ENCODE measurements around the gene GSTP1.
A peak's percentile ranks its signal among the peaks of the same experiment; 100 is the strongest.
"Not testable (repeated sequence)": the region's sequence is repeated elsewhere in the genome, so short reads cannot be mapped to it uniquely, and the experiment has no call there.

The GSTP1 gene

GRCh38 chr11:67583247-67584204 is at the start of gene GSTP1:
TSS of gene GSTP1 (plus strand) at chr11:67583812. CDS start at chr11:67583844, 32 bp downstream.
- peak; percentile 67 for DNase-seq (ENCODE audit: low spot score)

DNA sequence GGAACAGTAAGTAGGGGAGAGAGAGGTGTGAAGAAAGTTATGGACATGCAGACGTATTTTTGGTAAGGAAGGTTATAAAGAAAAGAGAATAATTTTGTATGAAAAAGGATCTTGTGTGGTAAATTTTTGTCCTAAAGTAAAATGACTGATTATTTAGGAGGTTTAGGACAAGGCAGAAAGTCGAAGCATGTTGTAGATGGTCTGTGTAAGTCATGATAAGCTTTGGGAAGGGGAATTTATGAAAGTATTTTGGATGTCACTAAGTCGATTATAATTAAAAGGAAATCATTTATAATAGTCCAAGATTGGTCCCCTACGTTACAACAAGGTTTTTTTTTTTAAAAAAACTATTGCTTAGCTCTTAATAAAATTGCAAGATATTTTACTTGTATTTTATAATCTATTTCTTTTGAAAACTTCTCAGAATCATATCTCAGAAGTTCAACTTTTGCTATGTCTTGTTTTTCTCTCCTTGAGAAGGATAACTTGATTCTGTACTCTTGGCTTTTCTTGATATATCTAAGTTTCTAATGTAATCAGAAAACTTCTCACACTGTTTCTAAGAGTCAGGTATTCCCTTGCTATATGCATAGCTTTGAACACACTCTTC is 49.4 kb upstream of the GSTP1 start:
- DNase-seq (ENCODE audit: low spot score), result no peak

DNA sequence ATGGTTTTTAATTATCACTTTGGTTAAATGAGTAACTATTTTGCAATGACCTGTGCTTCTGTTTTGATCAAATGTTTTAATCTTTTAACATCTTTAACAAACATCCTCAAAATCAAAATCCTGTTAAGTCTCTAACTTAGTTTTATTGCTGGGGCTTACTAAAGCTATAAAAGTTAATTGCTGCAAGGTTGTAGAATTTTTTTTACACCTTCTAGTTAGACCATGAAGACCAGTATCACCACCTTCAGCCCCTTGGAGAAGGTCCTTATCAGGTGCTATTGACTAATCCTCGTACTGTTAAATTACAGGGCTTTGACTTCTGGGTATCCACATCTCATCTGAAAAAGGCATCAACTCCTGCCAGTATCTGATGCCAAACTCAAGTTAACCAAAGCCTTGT is 48.1 kb upstream of the GSTP1 start:
- no peak for DNase-seq (ENCODE audit: low spot score)

DNA sequence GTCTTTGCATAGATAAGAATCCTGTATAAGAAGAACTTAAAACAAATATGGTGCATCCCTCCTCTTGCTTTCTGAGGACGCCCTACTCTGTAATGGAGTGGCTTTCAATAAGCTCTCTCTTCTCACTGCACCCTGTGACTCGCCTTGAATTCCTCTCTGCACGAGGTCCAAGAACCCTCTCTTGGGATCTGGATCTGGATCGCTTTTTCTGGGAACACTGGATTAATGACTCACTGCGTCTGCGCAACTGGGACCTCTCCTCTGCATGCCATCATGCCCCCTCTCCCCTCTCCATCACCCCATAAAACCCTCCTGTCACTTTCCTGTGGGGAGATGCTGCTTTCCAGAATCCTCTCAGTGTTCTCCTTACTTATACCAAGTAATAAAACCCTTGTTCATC is 45.3 kb upstream of the GSTP1 start:
- no peak for DNase-seq (ENCODE audit: low spot score)

- DNase-seq (ENCODE audit: low spot score), result no peak
Measured at GRCh38 chr11:67538823-67539505, 44.6 kb upstream of the GSTP1 start.

- no peak for DNase-seq (ENCODE audit: low spot score)
Measured at GRCh38 chr11:67539550-67539949, 44.1 kb upstream of the GSTP1 start.

DNA sequence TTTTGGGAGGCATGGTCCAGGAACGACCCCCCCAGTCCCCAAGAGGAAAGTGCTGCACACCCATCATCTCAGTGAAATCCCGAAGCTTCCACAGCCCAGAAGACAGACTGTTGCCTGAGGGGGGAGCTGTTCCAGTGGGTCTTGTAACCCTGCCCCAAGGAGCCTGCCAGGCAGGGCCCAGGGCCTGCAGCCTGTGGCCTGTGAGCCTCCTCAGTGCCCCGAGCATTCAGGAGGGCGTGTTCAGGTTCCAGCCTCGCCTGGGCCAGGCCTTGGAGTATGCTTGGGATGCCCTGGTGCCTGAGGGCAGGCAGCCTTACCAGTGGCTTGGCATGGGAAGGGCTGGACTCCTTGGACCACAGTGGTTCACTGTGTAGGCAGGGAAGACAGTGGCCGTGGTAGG is 42.4 kb upstream of the GSTP1 start:
- DNase-seq (ENCODE audit: low spot score), result no peak

DNA sequence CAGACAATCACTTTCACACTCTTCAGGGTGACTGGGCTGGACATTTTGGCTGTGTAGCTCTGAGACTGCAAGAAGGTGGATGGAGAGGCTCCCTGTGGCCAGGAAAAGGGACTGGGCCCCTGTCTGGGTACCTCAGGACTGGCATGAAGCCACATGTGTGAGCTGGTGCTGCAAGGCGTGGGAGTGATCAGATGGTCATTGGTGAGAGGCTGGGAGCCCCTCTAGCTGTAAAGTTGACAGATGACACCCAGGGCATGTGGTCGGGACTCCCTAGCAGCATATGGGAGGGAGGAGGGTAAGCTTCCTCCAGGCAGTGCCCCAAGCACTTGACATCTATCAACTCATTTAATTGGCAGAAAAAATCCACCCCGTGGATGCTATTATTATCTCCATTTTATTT is 41.4 kb upstream of the GSTP1 start:
- DNase-seq (ENCODE audit: low spot score), result no peak

- DNase-seq (ENCODE audit: low spot score), result no peak
Measured at GRCh38 chr11:67542971-67543370, 40.6 kb upstream of the GSTP1 start.

DNA sequence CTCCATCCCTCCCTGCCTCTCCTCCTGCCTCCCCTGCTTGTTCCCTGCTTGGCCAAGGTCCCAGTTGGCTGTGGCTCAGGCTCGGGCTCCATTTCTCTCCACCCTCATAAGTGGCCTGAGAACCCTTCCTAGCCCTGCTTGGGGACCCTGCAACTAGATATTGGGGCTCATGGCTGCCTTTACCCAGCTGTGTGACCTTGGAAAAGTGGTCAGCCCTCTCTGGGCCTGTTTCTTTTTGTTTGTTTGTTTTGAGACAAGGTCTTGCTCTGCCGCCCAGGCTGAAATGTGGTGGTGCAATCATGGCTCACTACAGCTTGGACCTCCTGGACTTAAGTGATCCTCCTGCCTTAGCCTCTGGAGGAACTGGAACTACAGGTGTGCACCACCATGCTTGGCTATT is 40.0 kb upstream of the GSTP1 start:
- DNase-seq (ENCODE audit: low spot score), result no peak

DNA sequence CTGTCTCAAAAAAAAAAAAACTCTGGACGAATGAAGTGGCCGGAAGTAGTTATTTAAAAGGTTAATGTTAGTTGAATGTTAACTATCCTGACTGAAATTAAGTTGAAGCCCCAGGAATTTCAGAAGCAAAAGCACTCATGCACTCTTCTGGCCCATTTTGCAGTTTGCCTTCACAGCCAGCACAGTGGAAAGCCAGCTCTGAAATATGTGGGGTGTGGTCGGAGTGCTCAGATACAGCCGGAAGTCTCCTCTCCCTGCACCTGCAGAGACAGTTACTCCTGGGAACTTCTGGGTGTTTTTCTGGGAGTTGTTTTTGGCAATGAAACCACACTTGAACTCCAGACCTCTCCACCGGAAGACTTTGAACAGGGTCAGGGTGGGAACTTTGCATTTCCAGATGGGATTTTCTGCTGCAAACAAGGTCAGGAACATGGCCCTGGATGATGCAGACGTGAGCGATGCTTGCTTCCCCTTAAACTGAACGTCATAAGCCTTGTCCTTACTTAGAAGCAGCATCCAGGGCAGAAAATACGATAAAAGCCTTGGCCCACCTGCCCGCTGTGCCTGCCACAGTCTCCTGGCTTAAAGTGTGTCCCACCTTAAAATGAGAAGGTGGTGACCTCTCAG is 38.9 kb upstream of the GSTP1 start:
- DNase-seq (ENCODE audit: low spot score), result no peak

- DNase-seq (ENCODE audit: low spot score), result no peak
Measured at GRCh38 chr11:67545280-67545679, 38.3 kb upstream of the GSTP1 start.

- DNase-seq (ENCODE audit: low spot score), result not testable (repeated sequence)
Measured at GRCh38 chr11:67548112-67548511, 35.5 kb upstream of the GSTP1 start.

DNA sequence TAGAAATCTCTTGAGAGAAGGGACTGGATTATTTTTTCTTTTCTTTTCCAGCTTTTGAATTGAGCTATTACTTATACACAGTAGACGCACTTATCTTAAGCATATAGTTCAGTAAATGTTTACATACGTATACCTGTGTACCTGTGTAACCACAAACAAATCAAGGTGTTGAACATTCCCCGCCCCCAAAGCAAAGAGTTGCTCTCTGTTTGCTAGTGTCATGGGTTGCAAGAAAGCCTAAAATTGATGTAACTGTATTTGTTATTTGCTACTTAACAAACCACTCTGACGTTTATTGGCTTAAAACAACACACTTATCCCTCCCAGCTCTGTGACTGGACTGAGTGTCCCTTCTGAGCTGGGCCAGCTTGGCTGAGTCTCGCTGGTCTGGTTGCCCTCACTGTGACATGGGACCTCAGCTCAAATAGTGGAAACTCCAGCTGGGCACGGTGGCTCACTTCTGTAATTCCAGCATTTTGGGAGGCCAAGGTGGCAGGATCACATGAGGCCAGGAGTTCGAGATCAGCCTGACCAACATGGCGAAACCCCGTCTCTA is 35.0 kb upstream of the GSTP1 start:
- no peak for DNase-seq (ENCODE audit: low spot score)

DNA sequence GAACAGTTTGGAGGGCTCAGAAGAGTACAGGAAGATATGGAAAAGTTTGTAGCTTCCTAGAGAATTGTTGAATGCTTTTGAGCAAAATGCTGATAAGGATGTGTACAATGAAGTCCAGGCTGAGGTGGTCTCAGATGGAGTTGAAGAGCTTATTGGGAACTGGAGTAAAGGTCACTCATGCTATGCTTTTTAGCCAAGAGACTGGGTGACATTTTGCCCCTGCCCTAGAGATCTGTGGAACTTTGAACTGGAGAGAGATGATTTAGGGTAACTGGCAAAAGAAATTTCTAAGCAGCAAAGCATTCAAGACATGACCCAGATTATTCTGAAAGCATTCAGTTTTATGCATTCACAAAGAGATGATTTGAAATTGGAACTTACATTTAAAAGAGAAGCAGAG is 32.5 kb upstream of the GSTP1 start:
- DNase-seq (ENCODE audit: low spot score), result no peak

DNA sequence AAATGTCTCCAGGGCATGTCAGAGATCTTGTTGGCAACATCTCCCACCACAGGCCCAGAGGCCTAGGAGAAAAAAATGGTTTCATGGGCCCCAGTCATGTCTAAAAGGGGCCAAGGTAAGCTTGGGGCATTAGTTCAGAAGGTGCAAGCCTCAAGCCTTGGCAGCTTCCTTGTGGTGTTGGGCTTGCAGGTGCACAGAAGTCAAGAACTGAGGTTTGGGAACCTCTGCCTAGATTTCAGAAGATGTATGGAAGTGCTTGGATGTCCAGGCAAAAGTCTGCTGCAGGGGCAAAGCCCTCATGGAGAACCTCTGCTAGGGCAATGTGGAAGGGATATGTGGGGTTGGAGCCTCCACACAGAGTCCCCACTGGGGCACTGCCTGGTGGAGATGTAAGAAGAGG is 31.9 kb upstream of the GSTP1 start:
- not testable (repeated sequence) for DNase-seq (ENCODE audit: low spot score)

DNA sequence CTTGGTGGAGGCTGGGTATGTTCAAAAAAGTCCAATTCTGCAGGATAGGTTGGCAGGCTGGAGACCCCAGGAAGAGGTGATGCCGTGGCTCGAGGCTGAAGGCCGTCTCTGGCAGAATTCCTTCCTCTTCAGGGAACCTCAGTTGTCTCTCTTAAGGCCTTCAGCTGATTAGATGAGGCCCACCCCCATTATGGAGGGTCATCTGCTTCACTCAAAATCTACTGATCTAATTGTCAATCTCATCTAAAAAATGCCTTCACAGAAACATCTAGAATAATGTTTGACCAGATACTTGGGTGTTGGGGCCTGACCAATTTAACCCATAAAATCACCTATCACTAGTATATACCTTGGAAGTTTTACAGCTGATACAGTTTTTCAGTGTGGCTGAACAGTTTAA is 27.4 kb upstream of the GSTP1 start:
- DNase-seq (ENCODE audit: low spot score), result no peak

GRCh38 chr11:67558084-67558772 is 25.4 kb upstream of the GSTP1 start:
- DNase-seq (ENCODE audit: low spot score), result no peak

DNA sequence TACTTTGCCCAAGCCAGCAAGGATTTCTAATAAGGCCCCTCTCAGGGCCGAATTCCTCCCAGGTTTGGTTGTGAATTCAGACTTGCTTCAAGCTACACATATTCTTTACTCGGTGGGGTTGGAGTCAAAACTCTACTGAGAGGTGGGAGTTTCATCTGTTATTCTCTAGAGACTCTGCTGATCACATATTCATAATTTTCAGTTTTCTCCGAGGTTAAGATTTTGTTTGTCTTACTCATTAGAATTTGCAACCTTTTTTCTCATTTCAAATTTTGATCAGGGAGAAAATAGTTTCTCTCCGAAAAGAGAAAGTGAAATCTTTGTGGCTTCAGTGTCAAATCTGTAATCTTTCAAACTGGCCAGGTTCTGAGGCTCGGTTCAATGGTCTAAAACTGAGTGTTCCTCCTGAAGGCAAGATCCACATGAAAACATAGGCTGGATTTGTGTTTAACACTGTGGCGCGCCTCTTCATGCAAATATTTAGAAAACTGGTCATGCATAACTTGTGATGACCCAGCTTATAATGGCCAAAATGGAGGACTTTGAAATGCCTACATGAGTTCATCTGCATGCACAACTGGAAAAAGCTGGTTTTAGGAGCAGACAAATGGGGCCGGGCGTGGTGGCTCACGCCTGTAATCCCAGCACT is 21.5 kb upstream of the GSTP1 start:
- no peak for DNase-seq (ENCODE audit: low spot score)

DNA sequence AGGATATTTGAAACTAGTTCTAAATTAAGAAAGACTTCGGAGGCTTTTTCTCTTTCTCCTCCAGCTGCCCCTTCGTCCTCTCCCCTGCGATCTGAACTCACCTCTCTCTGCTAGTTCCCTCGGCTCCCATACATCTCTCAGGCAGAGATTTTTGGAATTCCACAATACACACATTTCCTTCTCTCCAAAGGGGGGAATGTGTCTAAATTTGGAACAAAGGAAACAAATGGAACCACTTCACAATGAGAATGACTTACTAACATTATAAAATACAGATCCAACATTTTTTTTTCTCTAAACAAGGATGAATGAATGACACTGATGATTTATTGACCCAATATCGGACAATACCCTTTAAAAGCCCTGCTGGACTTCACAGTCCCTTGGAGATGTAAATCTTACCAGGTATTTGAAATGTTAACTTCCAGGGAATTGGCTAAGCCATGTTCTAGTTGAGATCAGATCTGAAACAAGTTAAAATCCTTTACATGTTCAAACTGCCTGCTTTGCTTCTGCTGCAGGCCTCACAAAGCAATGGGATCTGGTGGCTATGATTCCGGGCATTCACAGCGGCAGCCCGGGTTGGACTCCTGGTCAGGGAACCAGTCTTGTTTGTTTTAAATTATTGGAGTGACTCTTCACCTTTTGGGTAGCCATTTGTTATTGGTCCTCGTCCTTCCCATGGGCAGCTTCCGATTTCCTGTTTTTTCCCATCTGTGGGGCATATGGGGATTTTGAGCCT is 20.5 kb upstream of the GSTP1 start:
- no peak for DNase-seq (ENCODE audit: low spot score)

All from COLO829 (cell line).